Measurements from ENCODE around the gene SLAIN2. TPM values are rescaled to one million over a fixed set of nuclear protein-coding genes. Genes with fewer than 3 reads are reported as not detected.

The SLAIN2 gene
- total and polyA plus RNA-seq, 2 of the 4 experiments (the other 2 are of a cell fraction) = 23.3 to 53.0 TPM

DNA sequence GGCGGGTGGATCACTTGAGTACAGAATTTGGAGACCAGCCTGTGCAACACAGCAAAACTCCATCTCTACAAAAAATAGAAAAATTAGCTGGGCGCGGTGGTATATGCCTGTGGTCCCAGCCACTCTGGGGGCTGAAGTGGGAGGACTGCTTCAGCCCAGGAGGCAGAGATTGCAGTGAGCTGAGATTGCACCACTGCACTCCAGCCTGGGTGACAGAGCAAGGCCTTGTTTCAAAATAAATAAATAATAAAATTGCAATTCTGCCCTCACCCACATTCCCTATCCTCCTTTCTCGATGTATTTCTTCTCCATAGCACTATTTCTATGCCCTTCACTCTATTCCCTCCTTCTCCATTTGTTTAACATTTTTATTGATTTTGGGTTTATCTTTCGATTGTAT lies 8.7 kb upstream of the SLAIN2 start:
- H2AK5ac ChIP-seq (ENCODE audit: low read depth, low read length) = peak overlapping the region; percentile 9; the same call in 1 of the 2 replicates
- peaks cover 0 to 1% of the 10 kb centered on the region in 2 experiments; a peak in 1 of 4 replicates for H3K79me1 ChIP-seq (ENCODE audit: low read depth in 1 of 2, low read length in 2 of 2)
- H3K36me3 ChIP-seq (ENCODE audit: control insufficient read depth, insufficient read depth, low read length) = no peaks in the 10 kb centered on the region
- H3K27me3 ChIP-seq (ENCODE audit: control insufficient read depth, insufficient read depth, low read length) = no peaks in the 10 kb centered on the region
- peaks cover 13% of the 10 kb centered on the region for H3K4me1 ChIP-seq (ENCODE audit: control insufficient read depth, insufficient read depth, low read length)
- no peak overlapping the region for H2BK20ac ChIP-seq (ENCODE audit: low read depth, low read length)
- H2BK15ac ChIP-seq (ENCODE audit: low read depth, low read length) = no peak overlapping the region
- no peak overlapping the region for H2BK5ac ChIP-seq (ENCODE audit: low read depth, low read length, poor library complexity, severe bottlenecking)
- no peak overlapping the region for H3K27ac ChIP-seq (ENCODE audit: insufficient read depth, low read length)
- peaks cover 7% of the 10 kb centered on the region; the same call in 1 of the 2 replicates for H3K9me1 ChIP-seq (ENCODE audit: insufficient read depth, low read length)
- H2BK120ac ChIP-seq (ENCODE audit: low read depth, low read length) = peak overlapping the region; percentile 15; the same call in 1 of the 2 replicates
- H3K4me3 ChIP-seq (ENCODE audit: insufficient read depth, low read depth, low read length) = no peak overlapping the region
- intact Hi-C loops (cut with micrococcal nuclease) (no loop called here), in situ Hi-C loops (cut with MboI; ENCODE audit: low sequenced_read_pairs) (no loop called here), dilution Hi-C loops (cut with HindIII; ENCODE audit: low sequenced_read_pairs, unreplicated experiment) (no loop called here)
- H4K91ac ChIP-seq (ENCODE audit: insufficient read depth, low read depth, low read length) = no peak overlapping the region
- H3K9me3 ChIP-seq (ENCODE audit: control insufficient read depth, insufficient read depth, low read length) = no peaks in the 10 kb centered on the region
- no peaks in the 10 kb centered on the region for H4K20me1 ChIP-seq (ENCODE audit: insufficient read depth, low read length)
- H2AFZ ChIP-seq (replicated peaks; ENCODE audit: low read length, poor library complexity) = no peak overlapping the region
- POLR2A ChIA-PET (ENCODE audit: unreplicated experiment) = no interaction called here
- ATAC-seq (ENCODE audit: low read depth) (no peak), DNase-seq (no peak)
- no peak overlapping the region; the same call in 1 of the 2 replicates for H3K4ac ChIP-seq (ENCODE audit: low read depth, low read length)
- H2AK9ac ChIP-seq (replicated peaks; ENCODE audit: low read depth, low read length, poor library complexity) = no peak overlapping the region
- WGBS, 2 experiments (ENCODE audit: extremely low coverage in 2 of 2, insufficient read length in 1 of 2) = no CpG with 5 or more reads among the region's 5 CpGs
- H3K4me2 ChIP-seq (ENCODE audit: low read depth, low read length) = no peak overlapping the region
- no TSS peak for BruUV-seq (replicated peaks)
- no peak overlapping the region for H3K56ac ChIP-seq (ENCODE audit: extremely low read depth, insufficient read depth, low read length)
- no peak overlapping the region for H4K5ac ChIP-seq (ENCODE audit: low read depth, low read length)
- TF ChIP-seq FOS (IDR thresholded peaks at IDR 0.05; ENCODE audit: low read depth, low read length) (no peak), MAFK (IDR thresholded peaks at IDR 0.05; ENCODE audit: low read depth, low read length) (no peak), CEBPB (IDR thresholded peaks at IDR 0.05; ENCODE audit: low read depth, low read length) (no peak), POLR2A (IDR thresholded peaks at IDR 0.05; ENCODE audit: low read depth, low read length) (no peak), RFX5 (IDR thresholded peaks at IDR 0.05; ENCODE audit: low read depth, low read length) (no peak), MAZ (IDR thresholded peaks at IDR 0.05; ENCODE audit: borderline replicate concordance, low read depth, low read length) (no peak), CHD1 (IDR thresholded peaks at IDR 0.05; ENCODE audit: low read depth, low read length) (no peak), RCOR1 (IDR thresholded peaks at IDR 0.05; ENCODE audit: insufficient replicate concordance, low read length) (no peak), RAD21 (IDR thresholded peaks at IDR 0.05; ENCODE audit: low read length) (no peak)
- TF ChIP-seq, protein P1, sequence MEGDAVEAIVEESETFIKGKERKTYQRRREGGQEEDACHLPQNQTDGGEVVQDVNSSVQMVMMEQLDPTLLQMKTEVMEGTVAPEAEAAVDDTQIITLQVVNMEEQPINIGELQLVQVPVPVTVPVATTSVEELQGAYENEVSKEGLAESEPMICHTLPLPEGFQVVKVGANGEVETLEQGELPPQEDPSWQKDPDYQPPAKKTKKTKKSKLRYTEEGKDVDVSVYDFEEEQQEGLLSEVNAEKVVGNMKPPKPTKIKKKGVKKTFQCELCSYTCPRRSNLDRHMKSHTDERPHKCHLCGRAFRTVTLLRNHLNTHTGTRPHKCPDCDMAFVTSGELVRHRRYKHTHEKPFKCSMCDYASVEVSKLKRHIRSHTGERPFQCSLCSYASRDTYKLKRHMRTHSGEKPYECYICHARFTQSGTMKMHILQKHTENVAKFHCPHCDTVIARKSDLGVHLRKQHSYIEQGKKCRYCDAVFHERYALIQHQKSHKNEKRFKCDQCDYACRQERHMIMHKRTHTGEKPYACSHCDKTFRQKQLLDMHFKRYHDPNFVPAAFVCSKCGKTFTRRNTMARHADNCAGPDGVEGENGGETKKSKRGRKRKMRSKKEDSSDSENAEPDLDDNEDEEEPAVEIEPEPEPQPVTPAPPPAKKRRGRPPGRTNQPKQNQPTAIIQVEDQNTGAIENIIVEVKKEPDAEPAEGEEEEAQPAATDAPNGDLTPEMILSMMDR (conservative IDR thresholded peaks at IDR 0.05; ENCODE audit: low read depth, low read length) = no peak
- TF ChIP-seq, protein P2, sequence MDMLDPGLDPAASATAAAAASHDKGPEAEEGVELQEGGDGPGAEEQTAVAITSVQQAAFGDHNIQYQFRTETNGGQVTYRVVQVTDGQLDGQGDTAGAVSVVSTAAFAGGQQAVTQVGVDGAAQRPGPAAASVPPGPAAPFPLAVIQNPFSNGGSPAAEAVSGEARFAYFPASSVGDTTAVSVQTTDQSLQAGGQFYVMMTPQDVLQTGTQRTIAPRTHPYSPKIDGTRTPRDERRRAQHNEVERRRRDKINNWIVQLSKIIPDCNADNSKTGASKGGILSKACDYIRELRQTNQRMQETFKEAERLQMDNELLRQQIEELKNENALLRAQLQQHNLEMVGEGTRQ (IDR thresholded peaks at IDR 0.05; ENCODE audit: low read depth, low read length) = no peak
- no peak overlapping the region for H4K8ac ChIP-seq (ENCODE audit: low read depth in 2 of 2, low read length in 2 of 2)
- no peak overlapping the region for H3K23ac ChIP-seq (ENCODE audit: low read depth, low read length)
- no peak overlapping the region for H3K18ac ChIP-seq (ENCODE audit: low read depth, low read length)
- no peak overlapping the region for H3K14ac ChIP-seq (replicated peaks; ENCODE audit: low read depth, low read length)
- CTCF ChIA-PET = no interaction called here
- no peak overlapping the region for H3K9ac ChIP-seq (ENCODE audit: low read depth, low read length)
